Aortic smooth muscle cell (primary cell): Measurements from ENCODE around the gene ZNF512. TPM values are rescaled to one million over a fixed set of nuclear protein-coding genes. Genes with fewer than 3 reads are reported as not detected.

Source experiments
- total RNA-seq: library from RNA; depleted of rRNA; stranded (reverse); fragments of >200 nt; gene quantifications from 2 replicates; pipeline ENCODE4 v1.2.3, GENCODE V29; 2014

Gene ZNF512
- 16.6 and 24.7 TPM in 2 replicates for total RNA-seq

GRCh38 chr2:27582695-27583389 is at the start of gene ZNF512:
ZNF512 (plus strand) TSS chr2:27583042; CDS start chr2:27583113, 71 bp downstream.

GRCh38 chr2:27628767-27629709 is 46.2 kb downstream of the ZNF512 start, which contains the start of the genes CCDC121 and GPN1:
CCDC121 (minus strand) TSS chr2:27629012; CDS start chr2:27627799, 1,213 bp downstream.
GPN1 (plus strand) TSS chr2:27629050; CDS start chr2:27629059, 9 bp downstream.

GRCh38 chr2:27663285-27664153 is 80.7 kb downstream of the ZNF512 start, which contains the start of the genes SLC4A1AP and SUPT7L:
SLC4A1AP (plus strand) TSS chr2:27663889; CDS start chr2:27663915, 26 bp downstream.
SUPT7L (minus strand) TSS chr2:27663614; CDS start chr2:27662192, 1,422 bp downstream.

Other genes starting within 250 kb of the ZNF512 start
- 21.0 and 22.5 TPM in 2 replicates for gene GTF3C2, start 226.3 kb upstream of the ZNF512 start, total RNA-seq
- gene EIF2B4, start 212.7 kb upstream of the ZNF512 start, total RNA-seq = 29.8 and 33.2 TPM in 2 replicates
- gene SNX17, start 212.4 kb upstream of the ZNF512 start, total RNA-seq = 136 and 145 TPM in 2 replicates
- gene ZNF513, start 202.3 kb upstream of the ZNF512 start, total RNA-seq = 6.4 and 7.5 TPM in 2 replicates
- 76.8 and 107 TPM in 2 replicates for gene PPM1G, start 173.5 kb upstream of the ZNF512 start, total RNA-seq
- 98.6 and 107 TPM in 2 replicates for gene NRBP1, start 154.4 kb upstream of the ZNF512 start, total RNA-seq
- 0.13 and 0.37 TPM in 2 replicates for gene KRTCAP3, start 140.7 kb upstream of the ZNF512 start, total RNA-seq
- 34.1 and 42.7 TPM in 2 replicates for gene IFT172, start 93.3 kb upstream of the ZNF512 start, total RNA-seq
- gene FNDC4, start 87.8 kb upstream of the ZNF512 start, total RNA-seq = 87.1 and 98.2 TPM in 2 replicates
- 22.0 and 22.6 TPM in 2 replicates for gene GCKR, start 86.2 kb upstream of the ZNF512 start, total RNA-seq
- gene CCDC121, start 46.0 kb downstream of the ZNF512 start, total RNA-seq = 1.8 and 3.2 TPM in 2 replicates
- gene GPN1, start 46.0 kb downstream of the ZNF512 start, total RNA-seq = 27.9 and 31.9 TPM in 2 replicates
- gene SUPT7L, start 80.6 kb downstream of the ZNF512 start, total RNA-seq = 15.1 and 17.8 TPM in 2 replicates
- gene SLC4A1AP, start 80.8 kb downstream of the ZNF512 start, total RNA-seq = 32.5 and 35.3 TPM in 2 replicates
- gene MRPL33, start 188.7 kb downstream of the ZNF512 start, total RNA-seq = 61.4 and 71.4 TPM in 2 replicates